Liver (tissue), 9 donors: ENCODE data around the gene SCGB1D4. TPM values are rescaled to one million over a fixed set of nuclear protein-coding genes. Genes with fewer than 3 reads are reported as not detected.

Experiments used
- DNase-seq: peaks from one replicate; pipeline ENCODE4 v3.0.0-alpha.2; 2017; ENCODE audit warnings: low spot score
- H3K27ac ChIP-seq, 2 donors: one replicate each; pipeline ENCODE4 v1.7.0; 2013; ENCODE audit warnings: inconsistent platforms in 2 of 2, low read length in 2 of 2, control low read depth in 1 of 2, low read depth in 1 of 2, mild to moderate bottlenecking in 1 of 2
- H3K27me3 ChIP-seq, 4 donors: one replicate each; pipeline versions ENCODE4 v1.6.1 to v1.7.0; 2013; ENCODE audit warnings: low read length in 3 of 4, inconsistent platforms in 1 of 4, mild to moderate bottlenecking in 1 of 4, moderate library complexity in 1 of 4; ENCODE audit not compliant: control insufficient read depth in 4 of 4, insufficient read depth in 4 of 4
- H3K36me3 ChIP-seq, 4 donors: one replicate each; pipeline versions ENCODE4 v1.6.1 to v1.7.0; 2013; ENCODE audit warnings: low read length in 3 of 4, mild to moderate bottlenecking in 3 of 4, low read depth in 1 of 4, moderate library complexity in 1 of 4; ENCODE audit not compliant: control insufficient read depth in 4 of 4, insufficient read depth in 3 of 4
- H3K4me1 ChIP-seq, 4 donors: one replicate each; pipeline versions ENCODE4 v1.6.1 to v1.7.0; 2013; ENCODE audit warnings: low read length in 3 of 4, mild to moderate bottlenecking in 3 of 4, moderate library complexity in 1 of 4; ENCODE audit not compliant: control insufficient read depth in 4 of 4, insufficient read depth in 4 of 4
- H3K4me3 ChIP-seq, 3 donors: one replicate each; pipeline versions ENCODE4 v1.6.1 to v1.7.0; 2013; ENCODE audit warnings: low read length in 3 of 3, control low read depth in 1 of 3, low read depth in 1 of 3, mild to moderate bottlenecking in 1 of 3
- H3K9ac ChIP-seq, 2 donors: one replicate each; pipeline ENCODE4 v1.7.0; 2013; ENCODE audit warnings: low read length in 2 of 2, mild to moderate bottlenecking in 2 of 2, moderate library complexity in 2 of 2, control low read depth in 1 of 2, low read depth in 1 of 2
- H3K9me3 ChIP-seq, 4 donors: one replicate each; pipeline versions ENCODE4 v1.6.1 to v1.7.0; 2013; ENCODE audit warnings: low read length in 3 of 4; ENCODE audit not compliant: control insufficient read depth in 4 of 4
- EGR1 ChIP-seq, 2 donors: IDR thresholded peaks; 2 replicates each; pipeline ENCODE4 v1.6.1; 2016 to 2018; ENCODE audit warnings: antibody characterized with exemption in 2 of 2, low read depth in 2 of 2
- FOXA1 ChIP-seq: IDR thresholded peaks from 2 replicates; pipeline ENCODE4 v1.6.1; 2016; ENCODE audit warnings: antibody characterized with exemption
- FOXA2 ChIP-seq: IDR thresholded peaks from 2 replicates; pipeline ENCODE4 v1.6.1; 2016; ENCODE audit warnings: antibody characterized with exemption
- GABPA ChIP-seq, 2 donors: IDR thresholded peaks in 1 of 2; conservative IDR thresholded peaks in 1 of 2; 2 replicates each; pipeline ENCODE4 v1.6.1; 2016; ENCODE audit warnings: antibody characterized with exemption in 2 of 2, mild to moderate bottlenecking in 1 of 2, moderate library complexity in 1 of 2
- HNF4A ChIP-seq, 2 donors: conservative IDR thresholded peaks; 2 replicates each; pipeline ENCODE4 v1.6.1; 2016; ENCODE audit warnings: antibody characterized with exemption in 2 of 2, mild to moderate bottlenecking in 2 of 2
- HNF4G ChIP-seq: IDR thresholded peaks from 2 replicates; pipeline ENCODE4 v1.6.1; 2016; ENCODE audit warnings: antibody characterized with exemption
- JUND ChIP-seq, 2 donors: IDR thresholded peaks; 2 replicates each; pipeline ENCODE4 v1.6.1; 2016; ENCODE audit warnings: antibody characterized with exemption in 2 of 2
- NR2F2 ChIP-seq: IDR thresholded peaks from 2 replicates; pipeline ENCODE4 v1.6.1; 2016; ENCODE audit warnings: antibody characterized with exemption
- RAD21 ChIP-seq, 2 donors: IDR thresholded peaks; 2 replicates each; pipeline ENCODE4 v1.6.1; 2016; ENCODE audit warnings: antibody characterized with exemption in 2 of 2, mild to moderate bottlenecking in 2 of 2
- RXRA ChIP-seq, 2 donors: IDR thresholded peaks; 2 replicates each; pipeline ENCODE4 v1.6.1; 2017 to 2018; ENCODE audit warnings: antibody characterized with exemption in 2 of 2, mild to moderate bottlenecking in 1 of 2
- SP1 ChIP-seq: IDR thresholded peaks from 2 replicates; pipeline ENCODE4 v1.6.1; 2018; ENCODE audit warnings: antibody characterized with exemption, mild to moderate bottlenecking
- TAF1 ChIP-seq: conservative IDR thresholded peaks from 2 replicates; pipeline ENCODE4 v1.6.1; 2016; ENCODE audit warnings: antibody characterized with exemption, mild to moderate bottlenecking
- YY1 ChIP-seq: IDR thresholded peaks from 2 replicates; pipeline ENCODE4 v1.6.1; 2016; ENCODE audit warnings: antibody characterized with exemption, mild to moderate bottlenecking
- WGBS: extraction: QIAGEN DNeasy Blood & Tissue Kit; methylation state at CpG from one replicate; pipeline ENCODE4 v1.1.7; 2013; 5-methylcytosine and 5-hydroxymethylcytosine counted together
- polyA plus RNA-seq, 2 donors: library from polyadenylated mRNA; stranded (reverse) in 1 of 2; unstranded in 1 of 2; fragments of 200-250 nt in 1 of 2; fragments of >200 nt in 1 of 2; fragmentation: Nextera tagmentation in 1 of 2; extraction: Ambion mirVana in 1 of 2; gene quantifications; one replicate each; pipeline versions ENCODE4 v1.2.1 to v1.2.3, GENCODE V29; 2013 to 2015
- total RNA-seq, 2 donors: library from RNA; depleted of rRNA; stranded (reverse); fragments of >200 nt; gene quantifications; one replicate each; pipeline ENCODE4 v1.2.3, GENCODE V29; 2014
- TF ChIP-seq, protein P1 (sequence below): fragments of 150-350 bp; IDR thresholded peaks from 2 replicates; pipeline ENCODE4 v1.5.1; 2017; ENCODE audit warnings: improper control_type of control experiment, low read depth, low read length; ENCODE audit not compliant: missing input control
- TF ChIP-seq, protein P2 (sequence below): IDR thresholded peaks from 2 replicates; pipeline ENCODE4 v1.6.1; 2016; ENCODE audit warnings: antibody characterized with exemption
- TF ChIP-seq, protein P3 (sequence below): IDR thresholded peaks from 2 replicates; pipeline ENCODE4 v1.6.1; 2016; ENCODE audit warnings: antibody characterized with exemption
- TF ChIP-seq, protein P4 (sequence below): IDR thresholded peaks from 2 replicates; pipeline ENCODE4 v1.6.1; 2016; ENCODE audit warnings: antibody characterized with exemption, mild to moderate bottlenecking
- TF ChIP-seq, protein P5 (sequence below): IDR thresholded peaks from 2 replicates; pipeline ENCODE4 v1.6.1; 2016; ENCODE audit warnings: antibody characterized with exemption
- donor health status: healthy.
- donor health status: healthy.
- donor health status: healthy.
- donor health status: healthy.
- donor health status: healthy.

SCGB1D4 gene
- total and polyA plus RNA-seq, 4 donors = not detected

DNA sequence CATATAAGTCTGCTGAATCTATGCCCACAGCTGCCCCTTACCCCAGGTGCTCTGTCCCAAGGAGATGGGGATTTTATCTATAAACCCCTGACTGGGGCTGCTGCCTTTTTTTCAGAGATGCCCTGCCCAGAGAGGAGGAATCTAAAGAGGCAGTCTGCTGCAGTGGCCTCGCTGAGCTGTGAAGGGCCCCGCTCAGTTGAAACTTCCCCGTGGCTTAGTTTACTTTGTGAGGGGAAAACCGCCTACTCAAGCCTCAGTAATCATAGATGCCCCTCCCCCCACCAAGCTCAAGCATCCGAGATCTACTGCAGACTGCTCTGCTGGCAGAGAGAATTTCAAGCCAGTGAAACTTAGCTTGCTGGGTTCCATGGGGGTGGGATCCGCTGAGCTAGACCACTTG lies 7.4 kb upstream of the SCGB1D4 start:
- TF ChIP-seq, protein P1, sequence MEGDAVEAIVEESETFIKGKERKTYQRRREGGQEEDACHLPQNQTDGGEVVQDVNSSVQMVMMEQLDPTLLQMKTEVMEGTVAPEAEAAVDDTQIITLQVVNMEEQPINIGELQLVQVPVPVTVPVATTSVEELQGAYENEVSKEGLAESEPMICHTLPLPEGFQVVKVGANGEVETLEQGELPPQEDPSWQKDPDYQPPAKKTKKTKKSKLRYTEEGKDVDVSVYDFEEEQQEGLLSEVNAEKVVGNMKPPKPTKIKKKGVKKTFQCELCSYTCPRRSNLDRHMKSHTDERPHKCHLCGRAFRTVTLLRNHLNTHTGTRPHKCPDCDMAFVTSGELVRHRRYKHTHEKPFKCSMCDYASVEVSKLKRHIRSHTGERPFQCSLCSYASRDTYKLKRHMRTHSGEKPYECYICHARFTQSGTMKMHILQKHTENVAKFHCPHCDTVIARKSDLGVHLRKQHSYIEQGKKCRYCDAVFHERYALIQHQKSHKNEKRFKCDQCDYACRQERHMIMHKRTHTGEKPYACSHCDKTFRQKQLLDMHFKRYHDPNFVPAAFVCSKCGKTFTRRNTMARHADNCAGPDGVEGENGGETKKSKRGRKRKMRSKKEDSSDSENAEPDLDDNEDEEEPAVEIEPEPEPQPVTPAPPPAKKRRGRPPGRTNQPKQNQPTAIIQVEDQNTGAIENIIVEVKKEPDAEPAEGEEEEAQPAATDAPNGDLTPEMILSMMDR = no peak
- TF ChIP-seq, protein P2, sequence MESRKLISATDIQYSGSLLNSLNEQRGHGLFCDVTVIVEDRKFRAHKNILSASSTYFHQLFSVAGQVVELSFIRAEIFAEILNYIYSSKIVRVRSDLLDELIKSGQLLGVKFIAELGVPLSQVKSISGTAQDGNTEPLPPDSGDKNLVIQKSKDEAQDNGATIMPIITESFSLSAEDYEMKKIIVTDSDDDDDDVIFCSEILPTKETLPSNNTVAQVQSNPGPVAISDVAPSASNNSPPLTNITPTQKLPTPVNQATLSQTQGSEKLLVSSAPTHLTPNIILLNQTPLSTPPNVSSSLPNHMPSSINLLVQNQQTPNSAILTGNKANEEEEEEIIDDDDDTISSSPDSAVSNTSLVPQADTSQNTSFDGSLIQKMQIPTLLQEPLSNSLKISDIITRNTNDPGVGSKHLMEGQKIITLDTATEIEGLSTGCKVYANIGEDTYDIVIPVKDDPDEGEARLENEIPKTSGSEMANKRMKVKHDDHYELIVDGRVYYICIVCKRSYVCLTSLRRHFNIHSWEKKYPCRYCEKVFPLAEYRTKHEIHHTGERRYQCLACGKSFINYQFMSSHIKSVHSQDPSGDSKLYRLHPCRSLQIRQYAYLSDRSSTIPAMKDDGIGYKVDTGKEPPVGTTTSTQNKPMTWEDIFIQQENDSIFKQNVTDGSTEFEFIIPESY = no peak
- TF ChIP-seq RXRA (IDR thresholded peaks at IDR 0.05) = no peak
- TF ChIP-seq GABPA (IDR thresholded peaks at IDR 0.05 in 1 of 2, conservative IDR thresholded peaks at IDR 0.05 in 1 of 2) = no peak
- no peak for TF ChIP-seq FOXA2
- no peak for TF ChIP-seq FOXA1
- TF ChIP-seq, protein P3, sequence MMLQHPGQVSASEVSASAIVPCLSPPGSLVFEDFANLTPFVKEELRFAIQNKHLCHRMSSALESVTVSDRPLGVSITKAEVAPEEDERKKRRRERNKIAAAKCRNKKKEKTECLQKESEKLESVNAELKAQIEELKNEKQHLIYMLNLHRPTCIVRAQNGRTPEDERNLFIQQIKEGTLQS = no peak
- TF ChIP-seq TAF1 = no peak
- TF ChIP-seq, protein P4, sequence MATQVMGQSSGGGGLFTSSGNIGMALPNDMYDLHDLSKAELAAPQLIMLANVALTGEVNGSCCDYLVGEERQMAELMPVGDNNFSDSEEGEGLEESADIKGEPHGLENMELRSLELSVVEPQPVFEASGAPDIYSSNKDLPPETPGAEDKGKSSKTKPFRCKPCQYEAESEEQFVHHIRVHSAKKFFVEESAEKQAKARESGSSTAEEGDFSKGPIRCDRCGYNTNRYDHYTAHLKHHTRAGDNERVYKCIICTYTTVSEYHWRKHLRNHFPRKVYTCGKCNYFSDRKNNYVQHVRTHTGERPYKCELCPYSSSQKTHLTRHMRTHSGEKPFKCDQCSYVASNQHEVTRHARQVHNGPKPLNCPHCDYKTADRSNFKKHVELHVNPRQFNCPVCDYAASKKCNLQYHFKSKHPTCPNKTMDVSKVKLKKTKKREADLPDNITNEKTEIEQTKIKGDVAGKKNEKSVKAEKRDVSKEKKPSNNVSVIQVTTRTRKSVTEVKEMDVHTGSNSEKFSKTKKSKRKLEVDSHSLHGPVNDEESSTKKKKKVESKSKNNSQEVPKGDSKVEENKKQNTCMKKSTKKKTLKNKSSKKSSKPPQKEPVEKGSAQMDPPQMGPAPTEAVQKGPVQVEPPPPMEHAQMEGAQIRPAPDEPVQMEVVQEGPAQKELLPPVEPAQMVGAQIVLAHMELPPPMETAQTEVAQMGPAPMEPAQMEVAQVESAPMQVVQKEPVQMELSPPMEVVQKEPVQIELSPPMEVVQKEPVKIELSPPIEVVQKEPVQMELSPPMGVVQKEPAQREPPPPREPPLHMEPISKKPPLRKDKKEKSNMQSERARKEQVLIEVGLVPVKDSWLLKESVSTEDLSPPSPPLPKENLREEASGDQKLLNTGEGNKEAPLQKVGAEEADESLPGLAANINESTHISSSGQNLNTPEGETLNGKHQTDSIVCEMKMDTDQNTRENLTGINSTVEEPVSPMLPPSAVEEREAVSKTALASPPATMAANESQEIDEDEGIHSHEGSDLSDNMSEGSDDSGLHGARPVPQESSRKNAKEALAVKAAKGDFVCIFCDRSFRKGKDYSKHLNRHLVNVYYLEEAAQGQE = no peak
- no peak for TF ChIP-seq NR2F2
- no peak for TF ChIP-seq HNF4A (conservative IDR thresholded peaks at IDR 0.05)
- TF ChIP-seq HNF4G = no peak
- TF ChIP-seq YY1 = no peak
- TF ChIP-seq, protein P5, sequence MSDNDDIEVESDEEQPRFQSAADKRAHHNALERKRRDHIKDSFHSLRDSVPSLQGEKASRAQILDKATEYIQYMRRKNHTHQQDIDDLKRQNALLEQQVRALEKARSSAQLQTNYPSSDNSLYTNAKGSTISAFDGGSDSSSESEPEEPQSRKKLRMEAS = no peak
- TF ChIP-seq JUND (IDR thresholded peaks at IDR 0.05) = no peak
- no peak for TF ChIP-seq EGR1 (IDR thresholded peaks at IDR 0.05; ENCODE audit: low read depth in 2 of 2)
- no peak for TF ChIP-seq RAD21 (IDR thresholded peaks at IDR 0.05)
- TF ChIP-seq SP1 = no peak
- no peaks in the 10 kb centered on the region for H3K36me3 ChIP-seq
- 35% methylated on average over 6 of the region's 6 CpGs for WGBS

More for the DNA sequence above, 7.4 kb upstream of the SCGB1D4 start:
- Histone ChIP-seq H3K9ac (no peak overlapping the region), H3K27me3 (peaks cover 0 to 6% (median 3%) of the 10 kb centered on the region in 4 donors), H3K4me3 (no peak overlapping the region), H3K9me3 (no peaks in the 10 kb centered on the region), H3K4me1 (no peaks in the 10 kb centered on the region), H3K27ac (no peak overlapping the region)
- no peak for DNase-seq
